Measurements from ENCODE around the gene OR51B4.

OR51B4 gene

DNA sequence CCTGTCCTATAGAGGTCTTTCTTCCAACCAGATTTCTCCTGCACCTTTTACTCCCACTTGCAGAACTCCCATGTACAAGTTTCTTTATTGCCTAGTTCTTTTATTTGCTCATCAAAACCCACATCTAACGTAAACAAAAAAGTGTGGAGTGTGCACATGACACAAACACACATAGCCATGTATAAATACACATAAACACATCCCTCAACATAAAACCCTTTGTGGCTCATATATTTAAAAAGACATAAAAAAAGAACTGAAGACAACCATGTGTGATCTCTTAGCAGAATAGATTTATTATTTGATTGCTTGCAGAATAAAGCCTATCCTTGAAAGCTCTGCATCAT lies 48.9 kb downstream of the OR51B4 start:
- ChIA-PET POLR2A (no interaction called here), CTCF (no interaction called here)
- DNase-seq (ENCODE audit: low read depth, low spot score), result no peak
- TF ChIP-seq, protein P1, sequence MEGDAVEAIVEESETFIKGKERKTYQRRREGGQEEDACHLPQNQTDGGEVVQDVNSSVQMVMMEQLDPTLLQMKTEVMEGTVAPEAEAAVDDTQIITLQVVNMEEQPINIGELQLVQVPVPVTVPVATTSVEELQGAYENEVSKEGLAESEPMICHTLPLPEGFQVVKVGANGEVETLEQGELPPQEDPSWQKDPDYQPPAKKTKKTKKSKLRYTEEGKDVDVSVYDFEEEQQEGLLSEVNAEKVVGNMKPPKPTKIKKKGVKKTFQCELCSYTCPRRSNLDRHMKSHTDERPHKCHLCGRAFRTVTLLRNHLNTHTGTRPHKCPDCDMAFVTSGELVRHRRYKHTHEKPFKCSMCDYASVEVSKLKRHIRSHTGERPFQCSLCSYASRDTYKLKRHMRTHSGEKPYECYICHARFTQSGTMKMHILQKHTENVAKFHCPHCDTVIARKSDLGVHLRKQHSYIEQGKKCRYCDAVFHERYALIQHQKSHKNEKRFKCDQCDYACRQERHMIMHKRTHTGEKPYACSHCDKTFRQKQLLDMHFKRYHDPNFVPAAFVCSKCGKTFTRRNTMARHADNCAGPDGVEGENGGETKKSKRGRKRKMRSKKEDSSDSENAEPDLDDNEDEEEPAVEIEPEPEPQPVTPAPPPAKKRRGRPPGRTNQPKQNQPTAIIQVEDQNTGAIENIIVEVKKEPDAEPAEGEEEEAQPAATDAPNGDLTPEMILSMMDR (IDR thresholded peaks at IDR 0.05; ENCODE audit: insufficient read depth, low read length, missing control alignments), result no peak
- H3K4me3 ChIP-seq (ENCODE audit: low read depth, low read length), result no peak overlapping the region

DNA sequence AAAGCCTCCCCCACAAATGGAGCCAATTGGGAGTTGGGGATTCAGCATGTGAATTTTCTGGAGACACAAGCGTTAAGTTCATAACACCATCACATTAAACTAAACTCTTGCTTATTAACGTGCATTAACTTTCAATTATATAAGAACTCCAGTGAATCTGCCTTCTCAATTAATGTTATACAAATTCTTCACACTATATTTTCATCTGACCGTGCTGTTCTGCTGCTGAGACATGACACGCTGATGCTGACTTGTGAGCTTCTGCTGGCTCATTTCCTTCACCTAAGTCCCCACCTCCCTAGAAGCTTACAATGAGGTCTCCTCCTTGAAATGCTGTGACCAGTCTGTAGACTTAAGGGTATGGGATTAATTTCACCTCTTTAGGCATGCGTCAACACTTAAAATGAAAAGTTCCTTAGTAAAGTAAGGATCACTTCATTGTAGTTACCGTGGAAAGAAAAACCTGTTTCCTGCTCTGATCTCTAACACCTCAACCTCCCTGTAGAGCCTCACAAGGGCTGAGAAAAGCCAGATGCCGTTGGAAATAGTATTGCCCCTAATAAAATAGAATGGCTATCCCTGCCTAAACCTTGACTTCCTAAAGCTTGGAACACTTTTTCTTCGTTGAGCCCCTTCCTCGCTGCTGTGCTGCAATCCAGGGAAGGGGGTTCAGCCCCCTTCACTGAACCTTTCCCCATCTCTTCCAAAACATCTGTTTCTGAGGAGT lies 49.4 kb downstream of the OR51B4 start:
- POLR2A ChIA-PET, result no interaction called here
- no peak for DNase-seq (ENCODE audit: low read depth, low spot score)
- TF ChIP-seq, protein P1 (IDR thresholded peaks at IDR 0.05; ENCODE audit: insufficient read depth, low read length, missing control alignments), result no peak
- H3K4me3 ChIP-seq (ENCODE audit: low read depth, low read length), result no peak overlapping the region
- CTCF ChIA-PET, result no interaction called here

DNA sequence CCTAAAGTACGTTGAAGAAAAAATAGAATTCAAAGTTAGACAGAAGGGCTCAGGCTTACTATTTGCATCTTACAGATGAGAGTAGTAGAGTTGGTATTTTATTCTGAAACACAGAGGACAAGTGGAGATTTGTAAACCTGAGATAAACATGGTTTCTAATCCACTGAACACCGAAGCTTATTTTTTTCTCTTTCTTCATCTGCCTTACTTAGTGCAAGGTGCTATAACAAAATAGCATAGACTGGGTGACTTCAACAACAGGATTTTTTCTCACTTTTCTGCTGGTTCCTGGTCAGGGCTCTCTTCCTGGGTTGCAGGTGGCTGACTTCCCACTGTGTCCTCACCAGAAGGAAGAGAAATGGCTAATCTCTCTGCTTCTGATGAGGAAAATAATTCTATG lies 50.0 kb downstream of the OR51B4 start:
- CTCF ChIA-PET, result no interaction called here
- DNase-seq (ENCODE audit: low read depth, low spot score), result no peak
- POLR2A ChIA-PET, result no interaction called here
- TF ChIP-seq, protein P1 (IDR thresholded peaks at IDR 0.05; ENCODE audit: insufficient read depth, low read length, missing control alignments), result no peak
- H3K4me3 ChIP-seq (ENCODE audit: low read depth, low read length), result no peak overlapping the region
